ENCODE measurements around the gene AUTS2.

AUTS2 gene

DNA sequence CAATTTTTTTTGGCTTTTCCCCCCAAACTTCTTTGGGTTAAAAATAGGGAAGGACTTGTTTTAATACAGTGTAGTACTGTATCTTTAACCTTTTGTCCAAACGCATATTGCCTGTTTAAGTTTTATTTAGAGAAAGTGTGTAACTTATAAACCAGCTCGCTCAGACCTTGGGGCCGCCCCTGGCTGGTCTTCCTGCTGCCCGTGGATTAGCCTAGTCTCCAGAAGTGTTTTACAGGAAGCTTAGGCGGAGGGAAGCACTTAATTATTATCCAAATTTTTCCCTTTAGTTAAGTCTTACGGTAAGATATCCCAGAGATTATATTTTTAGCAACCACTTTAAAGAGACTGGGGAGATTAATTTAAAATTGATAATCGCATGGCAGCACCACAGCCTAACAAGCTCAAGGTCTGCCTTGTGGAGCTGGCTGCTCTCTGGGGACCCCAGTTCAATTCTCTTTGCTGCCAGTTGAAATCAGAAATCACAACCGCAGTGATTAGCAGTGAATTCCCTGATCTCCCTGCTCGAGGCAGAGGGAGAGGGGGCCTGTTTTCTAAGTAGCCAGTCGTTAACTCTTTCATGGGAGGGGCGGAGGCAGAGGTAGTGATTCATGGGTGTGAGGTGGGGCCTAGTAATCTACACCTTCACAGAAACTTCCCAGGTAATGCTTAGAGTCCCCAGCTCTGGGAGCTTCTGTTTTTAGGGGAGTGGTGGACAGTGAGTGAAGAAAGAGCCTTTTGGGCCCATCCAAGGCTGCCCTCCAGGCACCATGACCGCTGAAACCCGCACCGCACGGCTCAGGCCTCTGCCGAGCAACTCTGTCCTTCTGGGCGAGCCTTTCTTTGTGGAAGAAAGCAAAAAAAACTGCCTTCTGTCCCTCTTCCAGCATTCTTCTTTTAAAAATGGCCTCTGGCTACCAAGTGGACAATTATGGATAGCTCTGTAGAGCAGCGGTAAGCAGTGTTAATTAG is 984.9 kb downstream of the AUTS2 start:
- Histone ChIP-seq H3K27me3 (ENCODE audit: insufficient read depth, low read length) (no peaks in the 10 kb centered on the region), H3K9ac (ENCODE audit: low read depth, low read length) (no peak overlapping the region), H3K27ac (ENCODE audit: low read depth, low read length) (peak overlapping the region; percentile 72), H3K9me3 (ENCODE audit: insufficient read depth, low read depth, low read length) (no peaks in the 10 kb centered on the region), H3K4me3 (ENCODE audit: low read length) (no peak overlapping the region), H3K36me3 (ENCODE audit: insufficient read depth, low read length) (no peaks in the 10 kb centered on the region), H3K4me1 (ENCODE audit: insufficient read depth, low read length) (peaks cover 52% of the 10 kb centered on the region)
- WGBS = 49% methylated on average over 16 of the region's 18 CpGs

- H3K4me1 ChIP-seq (ENCODE audit: insufficient read depth, low read length) = peaks cover 62% of the 10 kb centered on the region
Observed at GRCh38 chr7:70583965-70584883, 985.9 kb downstream of the AUTS2 start.

DNA sequence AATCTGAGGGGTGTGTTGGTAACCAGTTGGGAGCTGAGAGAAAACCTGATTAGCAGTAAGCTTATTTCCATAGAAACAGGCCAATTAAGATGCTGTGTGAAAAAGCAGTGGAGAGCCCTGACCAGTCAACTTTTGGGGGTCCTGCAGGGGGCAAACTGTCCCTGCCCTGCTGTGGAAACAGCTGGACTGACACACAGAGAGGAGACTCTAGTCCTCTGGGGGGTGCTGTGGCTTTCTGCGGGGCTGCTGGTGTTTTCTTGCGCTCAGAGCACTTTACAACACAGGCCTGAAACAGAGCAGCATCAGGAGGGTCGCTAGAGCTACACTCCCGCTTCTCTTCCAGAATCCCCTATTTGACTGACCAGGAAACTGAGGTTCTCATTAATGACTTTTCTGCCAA is 986.8 kb downstream of the AUTS2 start:
- H3K9me3 ChIP-seq (ENCODE audit: insufficient read depth, low read depth, low read length) = no peaks in the 10 kb centered on the region
- no peak overlapping the region for H3K27ac ChIP-seq (ENCODE audit: low read depth, low read length)
- no peak overlapping the region for H3K4me3 ChIP-seq (ENCODE audit: low read length)
- H3K9ac ChIP-seq (ENCODE audit: low read depth, low read length) = no peak overlapping the region
- peaks cover 63% of the 10 kb centered on the region for H3K4me1 ChIP-seq (ENCODE audit: insufficient read depth, low read length)
- H3K36me3 ChIP-seq (ENCODE audit: insufficient read depth, low read length) = no peaks in the 10 kb centered on the region
- no peaks in the 10 kb centered on the region for H3K27me3 ChIP-seq (ENCODE audit: insufficient read depth, low read length)
- WGBS = 37% methylated on average over 4 of the region's 4 CpGs

More at GRCh38 chr7:70583965-70584883, 985.9 kb downstream of the AUTS2 start:
- Histone ChIP-seq H3K27me3 (ENCODE audit: insufficient read depth, low read length) (no peaks in the 10 kb centered on the region), H3K9me3 (ENCODE audit: insufficient read depth, low read depth, low read length) (no peaks in the 10 kb centered on the region), H3K27ac (ENCODE audit: low read depth, low read length) (no peak overlapping the region; the same call in 1 of the 2 replicates), H3K4me3 (ENCODE audit: low read length) (no peak overlapping the region), H3K36me3 (ENCODE audit: insufficient read depth, low read length) (no peaks in the 10 kb centered on the region), H3K9ac (ENCODE audit: low read depth, low read length) (no peak overlapping the region)
- 81% methylated on average over 16 of the region's 16 CpGs for WGBS

DNA sequence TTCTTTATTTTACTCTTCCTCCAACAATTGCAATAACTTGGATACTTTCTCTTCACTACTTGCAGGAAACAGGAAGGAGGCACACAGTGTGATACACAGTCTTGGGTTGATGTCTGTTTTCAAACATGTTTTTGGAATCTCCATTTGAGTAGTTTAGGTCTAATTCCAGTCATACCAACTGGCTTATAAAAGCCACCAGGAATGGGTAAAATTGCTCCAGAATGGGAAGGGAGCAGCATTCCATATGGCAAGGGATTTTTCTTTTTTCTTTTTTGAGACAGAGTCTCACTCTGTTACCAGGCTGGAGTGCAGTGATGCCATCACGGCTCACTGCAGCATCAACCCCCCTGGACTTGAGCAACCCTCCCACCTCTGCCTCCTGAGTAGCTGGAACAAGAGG is 988.5 kb downstream of the AUTS2 start:
- no peaks in the 10 kb centered on the region for H3K9me3 ChIP-seq (ENCODE audit: insufficient read depth, low read depth, low read length)
- peaks cover 69% of the 10 kb centered on the region for H3K4me1 ChIP-seq (ENCODE audit: insufficient read depth, low read length)
- H3K36me3 ChIP-seq (ENCODE audit: insufficient read depth, low read length) = no peaks in the 10 kb centered on the region
- H3K4me3 ChIP-seq (ENCODE audit: low read length) = no peak overlapping the region
- 79% methylated on average over 1 of the region's 1 CpG for WGBS
- H3K27me3 ChIP-seq (ENCODE audit: insufficient read depth, low read length) = no peaks in the 10 kb centered on the region
- H3K9ac ChIP-seq (ENCODE audit: low read depth, low read length) = no peak overlapping the region
- no peak overlapping the region for H3K27ac ChIP-seq (ENCODE audit: low read depth, low read length)

DNA sequence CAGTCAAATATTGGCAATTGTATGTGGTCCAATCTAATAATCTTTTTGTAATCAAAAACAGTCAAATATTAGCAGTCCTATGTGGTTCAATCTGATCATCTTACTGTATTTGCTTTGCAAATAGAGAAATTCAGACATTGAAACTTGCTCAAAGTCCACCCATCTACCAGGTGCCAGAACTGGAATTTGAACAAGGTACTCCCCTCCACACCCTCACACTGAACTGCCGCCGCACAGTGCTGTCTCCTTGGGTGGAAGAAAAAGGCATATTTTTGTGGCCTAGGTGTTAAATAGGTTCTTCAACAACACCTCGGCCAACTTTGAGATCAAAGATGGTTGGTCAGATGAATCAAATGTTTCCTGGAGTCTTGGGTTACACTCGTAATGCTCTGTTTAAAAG is 989.5 kb downstream of the AUTS2 start:
- H3K9me3 ChIP-seq (ENCODE audit: insufficient read depth, low read depth, low read length) = no peaks in the 10 kb centered on the region
- no peaks in the 10 kb centered on the region for H3K27me3 ChIP-seq (ENCODE audit: insufficient read depth, low read length)
- H3K27ac ChIP-seq (ENCODE audit: low read depth, low read length) = no peak overlapping the region
- H3K4me3 ChIP-seq (ENCODE audit: low read length) = no peak overlapping the region
- no peak overlapping the region for H3K9ac ChIP-seq (ENCODE audit: low read depth, low read length)
- 92% methylated on average over 4 of the region's 4 CpGs for WGBS
- no peaks in the 10 kb centered on the region for H3K36me3 ChIP-seq (ENCODE audit: insufficient read depth, low read length)
- peaks cover 61% of the 10 kb centered on the region for H3K4me1 ChIP-seq (ENCODE audit: insufficient read depth, low read length)

DNA sequence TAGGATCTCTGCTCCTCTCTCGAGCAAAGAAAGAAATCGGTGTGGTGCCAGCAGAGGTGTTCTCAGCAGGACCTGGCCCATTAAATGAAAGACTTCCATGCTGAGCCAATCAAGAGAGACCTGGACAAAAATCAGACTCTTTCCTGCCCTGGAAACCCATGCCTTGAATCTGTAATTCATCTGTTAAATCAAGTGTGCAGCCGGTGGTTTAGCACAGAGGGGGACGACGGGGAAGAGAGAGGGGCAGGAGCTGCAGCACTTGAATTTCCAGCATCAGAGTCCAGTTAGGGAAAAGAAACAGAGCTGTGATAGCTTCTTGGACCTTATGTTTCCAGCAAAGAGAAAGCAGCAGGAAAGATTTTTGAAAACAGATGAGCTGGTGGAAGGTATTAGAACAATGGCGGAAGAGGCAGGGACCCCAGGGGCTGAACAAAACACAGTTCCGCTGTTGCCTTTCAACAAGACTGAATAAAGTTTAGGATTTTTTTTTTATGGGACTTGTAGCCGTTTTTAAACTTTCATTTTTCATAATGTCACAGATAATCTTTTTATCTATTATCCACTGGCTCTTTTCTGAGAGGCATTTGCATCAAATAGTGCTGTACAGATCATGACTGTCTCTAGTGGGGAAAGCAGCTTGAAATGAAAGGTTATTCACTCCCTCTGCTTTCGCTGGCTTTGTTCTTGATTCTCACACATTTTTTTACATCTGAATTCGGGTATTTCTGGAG is 990.1 kb downstream of the AUTS2 start:
- Histone ChIP-seq H3K36me3 (ENCODE audit: insufficient read depth, low read length) (no peaks in the 10 kb centered on the region), H3K9me3 (ENCODE audit: insufficient read depth, low read depth, low read length) (no peaks in the 10 kb centered on the region), H3K27ac (ENCODE audit: low read depth, low read length) (no peak overlapping the region), H3K4me3 (ENCODE audit: low read length) (no peak overlapping the region), H3K9ac (ENCODE audit: low read depth, low read length) (no peak overlapping the region), H3K27me3 (ENCODE audit: insufficient read depth, low read length) (peaks cover 3% of the 10 kb centered on the region; the same call in 1 of the 2 replicates), H3K4me1 (ENCODE audit: insufficient read depth, low read length) (peaks cover 55% of the 10 kb centered on the region)
- WGBS = 70% methylated on average over 10 of the region's 10 CpGs

DNA sequence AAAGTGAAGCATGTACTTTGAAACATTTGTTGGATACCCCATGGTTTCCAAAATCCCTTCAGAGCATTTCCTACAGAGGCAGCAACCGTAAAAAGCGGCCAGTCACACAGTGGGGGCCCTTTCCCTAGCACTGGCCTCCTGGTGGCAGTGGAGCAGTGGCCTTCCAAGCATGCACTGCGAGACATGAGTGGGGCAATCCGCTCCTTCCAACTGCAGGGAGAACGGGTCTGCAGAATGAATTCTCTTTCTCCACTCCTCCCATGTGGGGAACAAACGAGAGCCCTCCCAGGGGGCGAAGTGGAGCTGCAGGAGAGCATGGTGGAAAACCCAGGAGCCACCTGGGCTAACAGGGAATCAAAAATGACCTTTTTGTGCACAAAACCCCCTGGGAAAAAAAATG is 990.7 kb downstream of the AUTS2 start:
- Histone ChIP-seq H3K4me3 (ENCODE audit: low read length) (no peak overlapping the region), H3K4me1 (ENCODE audit: insufficient read depth, low read length) (peaks cover 48% of the 10 kb centered on the region), H3K36me3 (ENCODE audit: insufficient read depth, low read length) (no peaks in the 10 kb centered on the region), H3K9me3 (ENCODE audit: insufficient read depth, low read depth, low read length) (no peaks in the 10 kb centered on the region), H3K27ac (ENCODE audit: low read depth, low read length) (no peak overlapping the region), H3K27me3 (ENCODE audit: insufficient read depth, low read length) (peaks cover 10% of the 10 kb centered on the region), H3K9ac (ENCODE audit: low read depth, low read length) (no peak overlapping the region)
- 41% methylated on average over 7 of the region's 7 CpGs for WGBS

DNA sequence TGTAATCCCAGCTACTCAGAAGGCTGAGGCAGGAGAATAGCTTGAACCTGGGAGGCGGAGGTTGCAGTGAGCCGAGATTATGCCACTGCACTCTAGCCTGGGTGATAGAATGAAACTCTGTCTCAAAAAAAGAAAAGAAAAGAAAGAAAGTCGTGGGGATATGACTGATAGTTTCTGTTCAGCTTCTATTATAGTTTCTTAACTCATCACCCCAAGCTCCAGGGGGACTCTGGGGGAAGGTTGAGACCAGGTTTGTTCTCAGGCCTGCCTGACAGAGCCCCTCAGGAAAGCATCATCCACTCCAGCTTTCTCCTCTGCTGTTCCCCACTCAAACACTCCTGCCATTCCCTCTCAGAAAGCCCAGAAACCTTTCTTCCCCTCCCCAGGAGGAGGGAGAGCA is 991.3 kb downstream of the AUTS2 start:
- H3K27me3 ChIP-seq (ENCODE audit: insufficient read depth, low read length) = peaks cover 16% of the 10 kb centered on the region
- WGBS = 91% methylated on average over 2 of the region's 3 CpGs
- H3K27ac ChIP-seq (ENCODE audit: low read depth, low read length) = no peak overlapping the region

GRCh38 chr7:70590126-70590854 is 992.0 kb downstream of the AUTS2 start:
- Histone ChIP-seq H3K27ac (ENCODE audit: low read depth, low read length) (no peak overlapping the region), H3K4me3 (ENCODE audit: low read length) (no peak overlapping the region), H3K9ac (ENCODE audit: low read depth, low read length) (no peak overlapping the region), H3K4me1 (ENCODE audit: insufficient read depth, low read length) (peaks cover 37% of the 10 kb centered on the region), H3K9me3 (ENCODE audit: insufficient read depth, low read depth, low read length) (no peaks in the 10 kb centered on the region), H3K27me3 (ENCODE audit: insufficient read depth, low read length) (peaks cover 22% of the 10 kb centered on the region), H3K36me3 (ENCODE audit: insufficient read depth, low read length) (no peaks in the 10 kb centered on the region)
- WGBS = 88% methylated on average over 11 of the region's 11 CpGs

More for the DNA sequence above, 991.3 kb downstream of the AUTS2 start:
- Histone ChIP-seq H3K9ac (ENCODE audit: low read depth, low read length) (no peak overlapping the region), H3K4me3 (ENCODE audit: low read length) (no peak overlapping the region), H3K4me1 (ENCODE audit: insufficient read depth, low read length) (peaks cover 43% of the 10 kb centered on the region), H3K36me3 (ENCODE audit: insufficient read depth, low read length) (no peaks in the 10 kb centered on the region), H3K9me3 (ENCODE audit: insufficient read depth, low read depth, low read length) (no peaks in the 10 kb centered on the region)

GRCh38 chr7:70591643-70592042 is 993.4 kb downstream of the AUTS2 start:
- peaks cover 35% of the 10 kb centered on the region for H3K27me3 ChIP-seq (ENCODE audit: insufficient read depth, low read length)
- no peak overlapping the region for H3K27ac ChIP-seq (ENCODE audit: low read depth, low read length)
- H3K4me3 ChIP-seq (ENCODE audit: low read length) = no peak overlapping the region
- no peak overlapping the region for H3K9ac ChIP-seq (ENCODE audit: low read depth, low read length)
- H3K36me3 ChIP-seq (ENCODE audit: insufficient read depth, low read length) = no peaks in the 10 kb centered on the region
- peaks cover 35% of the 10 kb centered on the region for H3K4me1 ChIP-seq (ENCODE audit: insufficient read depth, low read length)
- no peaks in the 10 kb centered on the region for H3K9me3 ChIP-seq (ENCODE audit: insufficient read depth, low read depth, low read length)
- WGBS = 93% methylated on average over 7 of the region's 8 CpGs
